Measurements from ENCODE around the gene FMN2.

Gene FMN2

DNA sequence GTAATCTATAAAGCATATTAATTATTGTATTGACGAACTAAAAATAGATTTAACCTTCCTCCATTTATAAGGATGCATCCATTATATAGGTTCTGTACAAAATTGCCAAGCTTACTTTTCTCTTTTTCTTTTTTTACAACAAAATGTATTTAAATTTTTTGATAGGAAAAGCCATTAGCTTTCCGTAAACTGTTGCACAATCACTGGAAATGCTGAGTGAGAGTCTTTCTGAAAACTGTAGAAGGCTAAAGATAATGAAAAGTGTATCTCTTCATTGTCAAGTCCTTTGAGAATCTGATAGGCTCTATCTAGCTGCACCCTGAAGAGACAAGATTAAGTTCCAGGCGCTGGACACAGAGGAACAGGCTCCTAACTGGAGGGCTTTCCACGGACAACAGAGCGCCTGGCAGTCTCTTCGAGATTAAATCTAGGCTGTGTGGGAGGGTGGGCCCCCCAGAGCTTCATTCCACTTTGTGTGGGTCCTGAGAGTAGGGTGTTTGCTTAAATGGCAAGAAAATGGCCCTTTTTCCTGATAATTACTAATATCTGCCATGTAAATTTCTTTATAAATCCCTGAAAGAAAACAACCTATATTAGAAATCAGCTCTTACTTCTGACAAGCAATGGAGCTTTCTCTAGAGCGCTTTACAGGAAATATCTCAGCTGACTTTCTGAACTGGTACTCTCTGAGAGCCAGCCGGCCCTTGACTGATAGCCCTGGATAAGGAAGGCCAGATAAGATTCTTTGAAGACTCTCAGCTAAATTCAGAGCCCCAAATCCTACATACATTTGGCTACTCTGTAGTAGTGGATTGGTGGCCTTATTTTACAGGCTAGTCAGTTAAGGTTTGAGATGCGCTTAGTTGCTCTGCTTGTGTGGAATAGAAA, 108.3 kb downstream of the FMN2 start:
- DNase-seq (ENCODE audit: low read depth) = no peak

DNA sequence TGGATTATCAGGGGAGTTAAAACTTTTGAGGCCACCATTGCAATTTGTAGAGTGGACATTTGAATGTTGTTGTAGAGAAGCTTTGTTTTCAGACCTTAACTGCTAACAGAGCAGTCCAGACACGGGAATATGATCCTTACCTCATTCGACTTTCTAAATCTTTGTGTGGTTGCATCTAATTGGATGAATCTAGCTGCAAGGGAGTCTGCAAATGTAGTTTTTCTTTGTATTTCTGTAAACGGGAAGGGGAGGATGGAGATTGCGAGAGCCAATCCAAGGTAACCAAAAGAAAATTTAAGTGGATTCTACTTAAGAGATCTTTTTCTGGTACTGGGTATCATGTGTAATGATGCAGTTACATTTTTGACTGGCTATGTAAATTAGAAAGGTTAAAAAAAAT, 110.2 kb downstream of the FMN2 start:
- DNase-seq (ENCODE audit: low read depth) = no peak

DNA sequence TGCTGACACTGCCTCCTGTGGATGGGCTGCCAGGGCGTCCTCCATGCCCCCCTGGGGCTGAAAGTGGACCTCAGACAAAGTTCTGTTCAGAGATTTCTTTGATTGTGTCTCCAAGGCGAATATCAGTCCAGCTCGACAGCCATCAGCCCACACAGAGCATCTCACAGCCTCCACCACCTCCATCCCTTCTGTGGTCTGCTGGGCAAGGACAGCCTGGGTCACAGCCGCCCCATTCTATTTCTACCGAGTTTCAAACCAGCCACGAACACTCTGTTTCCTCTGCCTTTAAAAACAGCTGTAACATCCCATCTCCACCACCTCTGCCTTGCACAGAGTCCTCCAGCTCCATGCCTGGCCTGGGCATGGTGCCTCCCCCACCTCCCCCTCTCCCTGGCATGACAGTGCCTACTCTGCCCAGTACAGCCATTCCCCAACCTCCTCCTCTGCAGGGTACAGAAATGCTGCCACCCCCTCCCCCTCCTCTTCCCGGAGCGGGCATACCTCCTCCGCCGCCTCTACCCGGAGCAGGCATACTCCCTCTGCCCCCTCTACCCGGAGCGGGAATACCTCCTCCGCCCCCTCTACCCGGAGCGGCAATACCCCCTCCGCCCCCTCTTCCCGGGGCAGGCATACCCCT, 115.5 kb downstream of the FMN2 start:
- no peak for DNase-seq (ENCODE audit: low read depth)

DNA sequence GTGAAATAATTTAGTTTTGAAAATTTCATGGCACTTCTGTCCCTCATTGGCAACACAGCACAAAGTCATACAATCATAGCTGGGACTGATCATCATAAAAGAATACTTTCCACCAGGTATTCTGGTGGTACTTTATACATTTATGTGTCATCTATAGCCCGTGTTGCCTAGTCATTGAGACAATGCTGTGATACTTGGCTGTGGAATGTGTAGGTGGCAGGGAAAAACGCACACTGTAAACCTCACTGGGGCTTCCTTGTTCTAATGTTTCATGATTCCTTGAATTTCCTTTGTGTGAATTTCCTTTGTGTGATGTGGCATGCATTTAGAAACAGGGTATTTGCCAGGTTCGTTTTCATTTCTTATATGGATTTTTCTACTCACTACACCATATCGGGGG, 118.3 kb downstream of the FMN2 start:
- no peak for DNase-seq (ENCODE audit: low read depth)

DNA sequence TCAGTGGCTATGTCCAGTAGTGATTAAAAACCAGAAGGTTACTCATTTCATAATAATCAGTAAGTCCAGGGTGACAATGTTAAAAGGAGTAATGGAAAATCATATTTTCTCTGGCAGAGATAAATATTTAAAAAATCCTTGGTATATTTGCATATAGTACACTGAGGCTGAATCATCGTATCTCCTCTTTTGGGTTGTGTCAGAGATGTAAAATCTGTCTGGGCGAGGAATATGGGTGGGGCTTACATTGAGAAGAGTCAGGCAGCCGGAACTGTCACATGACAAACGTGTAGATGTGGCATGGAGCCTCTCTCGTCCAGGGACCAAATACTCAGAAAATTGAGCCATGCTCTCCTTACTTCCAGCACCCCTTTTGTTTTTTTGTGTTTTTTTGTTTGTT, 120.9 kb downstream of the FMN2 start:
- DNase-seq (ENCODE audit: low read depth) = no peak

DNA sequence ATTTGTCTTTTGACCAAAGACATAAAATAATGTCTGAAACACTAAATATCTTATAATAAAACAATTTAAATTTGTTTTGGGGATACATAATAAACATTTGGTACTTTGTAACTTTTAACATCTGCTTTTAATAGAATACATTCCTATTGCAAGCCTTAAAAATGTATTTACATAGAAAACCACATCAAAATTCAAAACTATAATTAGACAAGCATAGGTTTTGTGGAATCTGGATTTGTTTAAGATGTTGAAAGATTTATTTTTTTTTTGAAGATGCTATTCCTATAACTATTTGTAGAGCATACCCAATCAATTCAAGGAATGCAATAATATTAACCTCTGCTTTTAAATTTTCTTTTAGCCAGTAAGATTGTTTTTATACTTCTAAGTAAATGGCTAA, 125.7 kb downstream of the FMN2 start:
- no peak for DNase-seq (ENCODE audit: low read depth)

DNA sequence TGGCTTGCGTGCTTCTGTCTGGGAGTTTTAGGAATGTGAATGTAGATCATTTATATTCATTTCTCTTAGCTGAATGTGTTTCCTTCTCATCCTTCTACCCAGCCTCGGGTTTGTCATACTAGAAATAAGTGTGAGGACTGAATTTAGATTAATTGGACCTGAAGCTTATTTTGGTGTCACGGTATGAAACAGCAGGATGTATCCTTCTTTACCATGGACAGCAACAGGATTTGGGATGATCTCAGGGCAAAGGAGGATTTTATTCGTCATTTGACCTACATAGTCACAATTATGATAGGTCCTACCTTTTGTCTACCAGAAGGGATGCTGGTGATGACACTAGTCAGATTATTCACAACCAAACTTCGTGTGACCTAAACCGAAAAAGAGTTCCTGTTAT, 127.4 kb downstream of the FMN2 start:
- no peak for DNase-seq (ENCODE audit: low read depth)

DNA sequence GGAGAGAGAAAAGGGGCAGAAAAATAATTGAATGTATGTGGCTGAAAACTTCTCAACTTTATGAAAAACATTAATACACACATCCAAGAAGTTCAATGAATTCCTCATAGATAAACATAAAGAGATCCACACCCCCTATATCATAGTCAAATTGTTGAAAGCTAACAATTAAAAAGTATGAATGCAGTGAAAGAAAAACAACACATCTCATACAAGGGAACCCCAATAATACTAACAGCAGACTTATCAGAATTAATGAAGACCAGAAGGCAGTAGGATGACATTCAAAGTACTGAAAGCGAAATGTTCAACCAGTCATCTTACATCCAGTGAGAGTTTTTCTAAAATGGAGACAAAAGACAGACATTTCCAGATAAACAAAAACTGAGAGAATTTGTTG, 134.4 kb downstream of the FMN2 start:
- DNase-seq (ENCODE audit: low read depth) = no peak

DNA sequence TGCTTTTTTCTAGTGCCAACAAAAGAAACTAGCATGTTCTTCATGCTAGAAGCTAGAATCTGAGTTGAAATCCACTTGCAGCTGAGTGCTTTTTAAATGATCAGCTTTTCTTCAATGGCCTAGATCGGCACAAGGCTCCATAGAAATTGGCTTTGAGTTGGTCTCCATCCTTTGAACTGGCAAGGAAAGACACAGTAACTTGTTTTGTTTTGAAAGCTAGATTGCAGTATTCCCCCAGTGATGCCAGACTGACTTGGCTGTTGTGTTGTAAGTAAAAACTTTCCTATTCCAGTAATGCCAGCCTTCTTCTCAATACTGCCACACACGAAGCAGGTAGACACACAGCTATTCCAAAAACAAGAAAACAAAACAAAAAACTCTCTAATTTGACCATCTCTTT, 139.1 kb downstream of the FMN2 start:
- DNase-seq (ENCODE audit: low read depth) = no peak

DNA sequence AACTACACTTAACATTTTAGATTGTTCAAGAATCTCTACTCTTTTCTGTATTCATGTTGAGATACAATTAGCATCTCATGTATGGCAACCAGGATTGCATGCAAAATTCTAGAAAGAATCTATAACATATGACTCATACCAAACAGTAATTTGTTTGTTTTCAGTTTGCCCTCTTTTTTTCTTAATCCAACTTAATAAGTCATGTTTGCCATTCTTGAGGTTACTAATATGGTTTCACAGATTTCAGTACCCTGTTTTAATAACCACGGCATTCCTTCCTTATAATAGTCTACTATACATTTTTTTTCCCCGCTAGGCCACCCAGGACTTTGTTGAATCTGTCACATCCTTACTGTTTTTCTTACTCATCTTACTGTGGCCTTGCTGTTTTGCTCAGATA, 140.8 kb downstream of the FMN2 start:
- DNase-seq (ENCODE audit: low read depth) = no peak

DNA sequence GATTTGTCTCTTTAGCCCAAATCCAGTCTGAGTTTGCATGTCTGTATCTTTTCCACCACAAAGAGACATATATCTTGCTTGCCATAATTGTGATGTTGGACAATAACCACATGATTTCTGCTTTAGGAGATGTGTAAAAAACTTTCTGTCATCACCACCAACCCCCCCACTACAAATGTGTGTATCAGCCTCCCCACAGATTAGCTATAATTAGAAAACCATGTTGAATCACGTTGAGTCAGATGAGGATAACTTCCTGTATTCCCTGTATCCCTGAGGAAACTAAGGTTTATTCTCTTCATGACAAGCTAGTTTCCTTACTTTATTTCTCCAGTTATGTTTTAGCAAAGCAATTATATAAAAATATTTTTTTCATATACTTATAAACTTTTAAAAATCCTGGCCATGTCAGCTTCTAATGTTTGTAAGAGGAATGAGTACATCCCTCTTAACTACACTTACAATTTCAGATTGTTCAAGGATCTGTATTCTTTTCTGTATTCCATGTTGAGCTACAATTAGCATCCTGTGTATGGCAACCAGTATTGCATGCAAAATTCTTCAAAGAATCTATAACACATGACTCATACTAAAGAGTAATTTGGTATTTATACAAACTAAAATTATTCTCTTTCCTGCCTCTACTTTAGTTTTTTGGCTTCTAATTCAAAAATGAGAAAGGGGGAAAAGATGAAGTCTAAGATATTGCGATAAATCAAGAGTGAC, 143.0 kb downstream of the FMN2 start:
- DNase-seq (ENCODE audit: low read depth) = no peak

DNA sequence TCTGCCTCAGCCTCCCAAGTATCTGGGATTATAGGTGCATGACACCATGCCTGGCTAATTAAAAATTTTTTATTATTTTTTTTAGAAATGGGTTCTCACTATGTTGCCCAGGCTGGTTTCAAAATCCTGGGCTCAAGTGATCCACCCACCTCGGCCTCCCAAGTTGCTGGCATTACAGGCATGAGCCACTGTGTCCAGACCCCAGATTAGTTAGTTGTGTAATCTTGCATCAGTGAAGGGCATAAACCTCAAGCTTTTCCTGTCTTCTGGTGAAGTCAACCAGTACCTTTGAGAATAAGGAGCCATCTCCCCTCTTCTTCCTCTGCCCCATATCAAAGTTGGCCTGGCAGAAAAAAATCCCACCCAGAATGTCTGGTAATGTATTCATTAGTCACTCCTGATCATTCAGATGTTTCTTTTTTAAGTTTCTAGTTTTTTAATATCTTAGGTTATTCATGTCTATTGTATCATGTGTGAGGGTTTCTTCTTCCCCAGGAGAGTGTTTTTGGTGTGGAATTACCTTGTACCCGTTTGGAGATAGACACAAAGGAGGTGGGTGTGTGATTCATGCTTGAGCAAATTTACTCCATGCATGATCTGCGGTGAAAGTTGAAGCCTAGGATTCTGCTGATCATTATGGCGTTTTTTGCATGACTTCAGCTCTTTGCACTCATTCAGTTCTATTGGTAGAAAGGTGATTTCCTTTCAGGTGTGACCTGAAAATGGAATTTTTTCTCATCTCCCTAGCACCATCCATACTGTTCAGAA, 144.0 kb downstream of the FMN2 start:
- DNase-seq (ENCODE audit: low read depth) = no peak

DNA sequence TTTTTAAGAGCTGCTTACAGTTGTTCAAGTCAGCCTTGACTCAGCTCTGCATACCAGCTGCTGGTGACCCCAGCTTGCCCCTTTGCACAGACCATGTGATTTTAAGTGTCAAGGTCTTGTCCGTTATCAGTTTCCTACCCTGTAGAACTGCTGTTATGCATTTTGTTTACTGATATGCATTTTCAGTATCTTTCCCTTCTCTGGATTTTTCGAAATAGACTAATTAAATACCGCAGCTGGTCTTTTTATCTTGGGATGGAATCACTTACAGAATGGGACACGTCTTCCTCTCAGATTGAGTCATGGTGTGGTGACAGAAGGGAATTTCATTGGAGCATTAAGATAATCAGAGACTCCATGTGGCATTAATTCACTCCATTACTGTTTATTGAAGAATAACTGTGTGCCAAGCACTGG, 145.6 kb downstream of the FMN2 start:
- no peak for DNase-seq (ENCODE audit: low read depth)

DNA sequence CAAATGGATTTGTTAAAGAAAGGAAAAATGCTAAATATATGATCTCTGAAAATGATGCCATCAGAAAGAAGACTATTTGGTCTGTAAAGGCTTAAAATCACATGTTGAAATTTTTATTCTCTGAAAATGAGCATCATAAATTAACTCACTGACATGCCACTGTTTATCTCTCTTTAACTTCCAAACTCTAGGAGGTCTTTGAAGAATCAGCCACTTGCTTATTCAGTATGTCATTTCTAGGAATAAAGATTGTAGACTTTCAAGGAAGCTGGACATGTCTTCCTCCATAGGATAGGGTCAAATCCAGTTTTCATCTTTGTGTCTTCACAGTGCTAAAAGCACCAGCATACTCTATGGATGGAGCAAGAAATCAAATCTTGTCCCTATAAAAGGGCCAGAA, 147.6 kb downstream of the FMN2 start:
- DNase-seq (ENCODE audit: low read depth) = no peak

DNA sequence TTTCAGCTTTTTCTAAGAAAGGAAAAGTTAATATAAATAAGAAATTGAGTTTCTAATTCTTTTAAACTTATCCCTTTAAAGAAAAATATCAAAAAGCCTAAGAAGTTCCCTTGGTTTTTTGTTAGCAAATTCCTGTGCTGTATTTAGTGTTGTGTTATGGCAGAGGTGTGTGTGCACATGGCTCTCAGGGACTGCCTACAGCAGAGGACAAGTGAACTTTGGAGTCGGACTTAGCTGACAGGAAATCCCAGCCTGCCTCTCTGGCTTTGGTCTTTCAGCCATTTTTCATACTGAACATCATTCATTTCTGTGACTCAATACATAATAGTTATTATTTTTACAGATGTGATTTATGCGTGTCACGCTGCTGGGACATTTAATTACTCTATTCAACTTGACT, 149.6 kb downstream of the FMN2 start:
- DNase-seq (ENCODE audit: low read depth) = no peak

DNA sequence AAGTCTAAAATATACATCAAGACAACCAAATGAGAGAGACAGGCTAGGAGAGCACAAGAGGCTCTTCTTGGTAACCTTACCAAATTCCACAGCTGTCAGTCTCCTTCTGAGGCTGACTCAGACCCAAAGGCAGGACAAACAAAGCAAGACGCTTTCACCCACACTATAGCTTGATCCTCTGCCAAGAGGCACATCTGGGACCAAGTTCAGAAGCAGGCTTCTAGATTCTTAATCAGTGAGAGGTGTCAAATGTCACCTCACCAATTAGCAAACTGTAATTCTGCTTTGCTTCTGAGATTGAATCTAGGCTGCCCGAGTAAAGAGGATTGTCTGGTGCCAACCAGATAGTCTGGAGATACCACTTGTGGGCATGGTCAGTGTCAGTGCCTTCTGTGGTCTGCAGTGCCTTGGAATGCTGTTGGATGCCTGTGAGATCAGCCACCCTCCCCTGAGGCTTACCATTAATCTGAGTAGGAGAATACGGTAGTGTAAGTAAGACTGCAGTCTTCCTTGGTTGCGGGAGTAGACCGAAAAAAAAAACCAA, 151.0 kb downstream of the FMN2 start:
- DNase-seq (ENCODE audit: low read depth) = no peak

DNA sequence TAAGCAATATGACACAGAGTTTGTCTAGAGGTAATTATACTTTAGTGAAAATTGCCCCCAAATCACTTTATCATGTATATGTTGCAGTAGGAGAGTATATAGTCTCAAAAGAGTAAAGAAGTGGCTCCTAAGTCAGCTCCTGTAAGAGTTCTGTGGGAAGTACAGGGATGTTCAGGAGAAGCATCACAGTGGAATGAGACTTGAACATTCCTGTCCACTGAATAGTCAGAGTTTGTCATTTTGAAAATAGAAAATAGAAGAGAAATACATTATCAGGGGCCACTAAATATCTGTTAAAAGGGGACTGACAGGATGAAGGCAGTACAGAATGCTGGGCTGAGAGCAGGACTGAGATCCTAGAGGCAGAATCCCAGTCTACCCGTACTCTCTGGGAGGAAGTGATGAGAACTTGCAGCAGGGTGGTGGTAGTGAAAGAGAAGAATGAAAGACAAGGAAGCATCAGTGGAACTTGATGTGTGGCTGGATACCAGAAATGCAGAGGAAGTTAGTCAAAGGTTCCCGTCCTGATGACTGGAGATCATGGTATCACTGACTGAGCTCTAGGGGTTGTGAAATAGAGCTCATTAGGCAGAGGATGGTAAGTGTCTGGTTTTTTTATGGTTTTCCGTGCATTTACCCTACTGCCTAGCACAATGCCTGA, 153.4 kb downstream of the FMN2 start:
- no peak for DNase-seq (ENCODE audit: low read depth)

DNA sequence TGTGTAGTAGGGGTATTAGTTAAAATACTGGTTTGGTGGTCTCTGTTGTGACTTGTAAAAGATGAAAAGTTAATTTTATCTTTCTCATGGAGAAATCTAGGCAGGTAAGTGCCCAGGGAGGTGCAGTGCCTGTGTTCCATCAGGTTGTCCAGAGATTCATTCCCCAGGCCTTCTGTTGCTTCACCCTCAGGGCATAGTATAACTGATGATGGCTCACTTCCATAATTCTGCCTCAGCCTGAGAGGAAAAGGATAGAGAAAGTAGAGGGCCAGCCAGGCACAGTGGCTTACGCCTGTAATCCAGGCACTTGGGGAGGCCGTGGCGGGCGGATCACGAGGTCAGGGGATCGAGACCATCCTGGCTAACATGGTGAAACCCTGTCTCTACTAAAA, 153.9 kb downstream of the FMN2 start:
- DNase-seq (ENCODE audit: low read depth) = no peak

DNA sequence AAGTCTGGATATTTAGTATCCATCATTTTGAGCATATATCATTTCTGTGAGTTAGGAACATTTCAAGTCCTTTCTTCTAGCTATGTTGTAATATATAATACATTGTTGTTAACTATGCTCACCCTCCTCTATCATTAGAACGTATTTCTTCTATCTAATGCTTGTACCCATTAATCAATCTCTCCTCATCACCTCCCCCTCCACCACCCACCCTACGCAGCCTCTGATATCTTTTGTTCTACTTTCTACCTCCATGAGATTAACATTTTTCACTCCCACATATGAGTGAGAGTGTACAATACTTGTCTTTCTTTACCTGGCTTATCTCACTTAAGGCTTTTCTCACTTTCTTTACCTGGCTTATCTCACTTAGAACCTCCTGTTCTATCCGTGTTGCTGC, 156.2 kb downstream of the FMN2 start:
- DNase-seq (ENCODE audit: low read depth) = no peak

DNA sequence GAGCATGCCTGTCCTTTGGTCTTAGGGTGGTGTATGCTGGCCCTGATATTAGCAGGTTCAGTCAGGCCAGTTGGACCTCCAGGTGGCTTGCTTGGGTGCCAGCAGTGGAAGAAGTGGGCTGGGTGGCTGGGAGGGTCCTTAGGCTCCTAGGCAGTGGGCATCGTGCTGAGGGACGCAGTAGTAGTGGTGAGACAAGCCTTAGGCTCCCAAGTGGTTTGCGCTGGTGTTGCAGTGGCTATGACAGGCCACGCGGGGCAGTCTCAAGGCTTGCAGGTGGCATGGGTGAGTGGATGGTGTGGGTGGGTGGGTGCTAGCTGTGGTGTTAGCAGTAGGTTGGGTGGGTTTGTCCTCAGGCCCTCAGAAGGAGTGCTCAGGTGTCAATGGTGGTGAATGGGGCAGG, 162.3 kb downstream of the FMN2 start:
- no peak for DNase-seq (ENCODE audit: low read depth)

DNA sequence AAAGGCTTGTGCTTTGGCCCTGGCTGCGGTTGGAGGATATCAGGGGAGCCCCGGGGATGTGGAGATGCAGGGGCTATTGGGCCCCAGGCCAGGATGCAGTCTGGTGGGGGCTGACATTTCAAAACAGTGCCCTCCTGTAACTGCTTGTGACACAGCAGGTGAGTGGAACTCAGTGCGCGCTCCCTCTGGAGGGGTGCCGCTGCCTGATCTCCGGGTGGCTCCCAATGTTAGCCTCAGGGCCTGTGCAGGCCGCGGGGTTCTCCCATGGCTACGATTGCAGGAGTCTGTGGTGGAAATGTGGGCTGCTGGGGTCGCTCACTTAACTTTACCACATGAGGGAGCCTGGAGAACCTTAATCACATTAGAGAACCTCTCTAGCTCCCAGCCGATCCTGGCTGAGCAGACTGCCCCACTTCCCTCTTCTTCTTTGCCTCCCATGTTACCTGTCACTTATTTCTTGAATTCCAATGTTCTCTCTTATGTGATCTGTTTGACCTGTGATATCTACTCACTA, 163.2 kb downstream of the FMN2 start:
- no peak for DNase-seq (ENCODE audit: low read depth)

Data from T-helper 22 cell (primary cell).